Globus pallidus (tissue), 1 donor: ENCODE data around the gene MAST4.

Experiments
- DNase-seq: peaks from one replicate; pipeline ENCODE4 v3.0.0-alpha.2; 2015; ENCODE audit warnings: low spot score

The MAST4 gene

GRCh38 chr5:66603881-66604280 is 7.7 kb downstream of the MAST4 start:
- DNase-seq: no peak

DNA sequence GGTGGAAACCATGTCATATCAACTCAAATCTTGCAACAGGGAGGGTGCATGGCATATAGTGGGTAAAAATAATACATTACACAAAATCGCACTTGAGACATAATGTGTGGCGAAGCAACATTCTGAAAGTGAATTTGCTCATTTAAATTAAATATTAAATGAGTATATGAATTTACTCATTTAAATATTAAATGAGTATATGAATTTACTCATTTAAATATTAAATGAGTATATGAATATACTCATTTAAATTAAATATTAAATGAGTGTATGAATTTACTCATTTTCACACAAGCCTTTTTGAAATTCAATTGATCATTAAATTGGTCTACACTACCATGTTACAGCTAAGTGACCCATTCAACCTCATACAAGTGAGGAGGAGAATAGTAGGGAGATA is 10.5 kb downstream of the MAST4 start:
- DNase-seq: no peak

DNA sequence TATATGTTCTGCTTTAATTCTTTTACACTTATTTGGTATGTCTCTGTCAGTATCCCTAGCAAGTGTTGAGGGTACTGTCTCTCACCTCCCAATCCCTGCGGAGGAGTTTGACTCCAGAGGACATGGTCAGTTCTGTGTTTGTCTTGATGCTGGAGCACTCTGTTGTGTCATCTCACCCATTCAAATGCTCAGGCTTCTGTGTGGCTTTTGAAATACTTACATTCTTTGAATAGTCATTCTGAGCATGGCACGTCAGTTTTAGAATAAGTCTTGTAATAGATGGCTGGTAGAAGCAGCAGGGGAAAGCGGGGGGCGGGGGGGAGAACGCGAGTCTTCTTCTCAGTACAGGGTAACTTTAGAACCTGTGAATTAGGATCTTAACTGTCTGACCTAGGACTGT is 12.3 kb downstream of the MAST4 start:
- DNase-seq: no peak

- DNase-seq: no peak
Observed at GRCh38 chr5:66609615-66610014, 13.4 kb downstream of the MAST4 start.

- DNase-seq: no peak
Observed at GRCh38 chr5:66612226-66612625, 16.0 kb downstream of the MAST4 start.

DNA sequence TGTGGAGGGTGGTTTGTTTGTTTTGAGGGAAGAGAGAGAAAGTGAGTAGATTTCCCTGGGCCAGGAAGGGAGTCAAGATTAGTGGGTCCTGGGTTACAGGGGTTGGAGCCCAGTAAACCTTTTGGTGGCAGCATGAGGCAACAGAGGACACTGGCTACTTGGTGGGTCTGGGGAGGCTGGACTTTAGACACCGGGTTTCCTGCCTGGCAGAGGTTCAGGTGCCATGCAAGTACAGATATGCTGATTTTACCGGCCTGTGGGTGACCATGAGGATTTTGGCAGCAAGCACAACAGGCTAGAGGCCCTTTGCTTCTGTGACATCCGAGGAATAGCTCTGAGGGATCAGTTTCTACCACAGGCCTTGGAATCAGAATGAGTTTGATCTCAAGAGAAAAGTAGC is 18.9 kb downstream of the MAST4 start:
- DNase-seq: no peak

DNA sequence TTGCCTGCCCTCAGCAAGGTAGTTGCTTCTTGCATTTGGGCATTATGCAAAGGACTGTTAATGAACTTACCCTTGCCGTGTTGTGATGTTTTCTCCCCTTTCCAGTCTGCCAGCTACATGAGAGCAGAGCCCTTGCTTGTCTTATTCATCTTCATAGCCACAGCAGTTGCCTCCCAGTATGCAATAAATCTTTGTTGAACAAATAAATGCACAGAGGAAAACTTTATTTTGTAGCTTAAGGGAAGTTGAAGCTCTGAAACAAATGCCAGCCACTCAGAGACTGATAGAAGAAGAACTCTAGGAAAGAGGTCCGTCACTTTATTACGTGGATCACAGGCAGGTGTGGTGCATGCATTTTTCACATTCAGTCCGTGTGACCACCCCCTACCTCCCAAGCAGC is 19.7 kb downstream of the MAST4 start:
- no peak for DNase-seq

DNA sequence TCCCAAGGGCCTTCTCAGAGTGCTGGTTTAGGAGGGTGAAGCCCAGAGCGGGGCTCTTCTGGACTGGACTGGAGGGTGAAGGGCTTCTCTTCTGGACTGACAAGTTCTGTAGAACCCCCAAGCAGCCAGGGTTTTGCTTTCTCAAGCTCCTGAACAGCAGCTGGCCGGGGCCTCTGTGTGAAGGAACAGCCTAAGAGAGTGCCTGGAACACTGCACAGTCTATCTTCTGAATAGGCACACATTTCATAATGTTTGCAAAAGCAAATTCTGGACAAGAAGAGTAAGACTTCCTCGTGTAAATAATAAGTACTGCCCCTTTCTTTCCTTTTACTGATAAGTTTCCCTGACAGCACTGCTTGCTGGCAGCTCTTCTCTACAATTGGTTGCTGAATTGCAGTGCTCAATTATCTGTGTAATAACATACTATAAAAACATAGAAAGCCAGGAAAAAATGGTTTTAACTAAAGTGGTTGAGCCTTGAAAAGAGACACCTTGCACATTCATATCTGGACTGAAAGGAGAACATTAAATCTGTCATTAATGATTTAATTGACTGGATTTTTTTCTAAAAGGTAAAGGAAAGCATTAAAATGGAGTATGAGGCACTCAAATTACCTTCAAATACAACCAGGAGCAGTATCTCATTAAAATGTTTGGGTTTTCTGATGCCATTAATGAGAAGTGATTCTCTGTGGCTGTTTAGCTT is 20.5 kb downstream of the MAST4 start:
- no peak for DNase-seq

GRCh38 chr5:66617226-66617861 is 21.2 kb downstream of the MAST4 start:
- DNase-seq: no peak

- no peak for DNase-seq
Observed at GRCh38 chr5:66617991-66618768, 22.0 kb downstream of the MAST4 start.

GRCh38 chr5:66620711-66621110 is 24.5 kb downstream of the MAST4 start:
- DNase-seq: no peak

- DNase-seq: no peak
Observed at GRCh38 chr5:66621146-66621545, 25.0 kb downstream of the MAST4 start.

- no peak for DNase-seq
Observed at GRCh38 chr5:66621736-66622135, 25.5 kb downstream of the MAST4 start.

DNA sequence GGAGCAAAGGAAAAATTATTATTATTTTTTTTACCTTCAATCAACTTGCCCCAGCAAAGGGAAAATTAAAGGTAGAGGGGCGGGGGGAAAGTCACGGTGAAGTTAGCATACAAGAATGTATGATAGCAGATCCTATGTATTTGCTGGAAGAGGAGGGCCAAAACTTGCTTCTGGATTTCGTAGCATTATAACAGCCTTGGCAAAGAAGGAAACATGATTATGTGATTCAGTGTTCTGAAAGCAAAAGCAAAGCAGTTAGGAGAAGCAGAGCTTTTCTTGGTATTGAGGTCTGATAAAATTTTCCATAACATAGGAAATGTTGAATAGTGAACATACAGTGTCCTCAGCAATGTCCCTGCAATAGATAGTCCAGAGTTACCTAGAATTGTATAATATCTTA is 32.4 kb downstream of the MAST4 start:
- no peak for DNase-seq

GRCh38 chr5:66629446-66629845 is 33.3 kb downstream of the MAST4 start:
- no peak for DNase-seq

DNA sequence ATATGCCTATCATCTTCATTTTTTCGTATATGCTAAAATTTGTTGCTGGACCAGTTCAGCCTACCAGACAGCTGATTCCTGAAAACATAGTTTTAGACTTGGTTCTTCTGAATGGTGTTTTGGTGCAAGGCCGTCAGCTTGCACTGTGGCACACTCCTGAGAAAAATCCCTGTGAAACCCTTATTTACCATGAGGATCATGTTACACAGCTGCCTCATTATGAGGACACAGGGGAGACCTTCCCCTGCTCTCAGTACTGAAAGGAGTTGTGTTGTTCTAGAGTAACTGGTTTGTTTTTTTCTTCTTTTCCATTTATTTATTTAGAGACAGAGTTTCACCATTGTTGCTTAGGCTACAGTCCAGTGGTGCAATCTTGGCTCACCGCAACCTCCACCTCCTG is 37.6 kb downstream of the MAST4 start:
- DNase-seq: no peak

DNA sequence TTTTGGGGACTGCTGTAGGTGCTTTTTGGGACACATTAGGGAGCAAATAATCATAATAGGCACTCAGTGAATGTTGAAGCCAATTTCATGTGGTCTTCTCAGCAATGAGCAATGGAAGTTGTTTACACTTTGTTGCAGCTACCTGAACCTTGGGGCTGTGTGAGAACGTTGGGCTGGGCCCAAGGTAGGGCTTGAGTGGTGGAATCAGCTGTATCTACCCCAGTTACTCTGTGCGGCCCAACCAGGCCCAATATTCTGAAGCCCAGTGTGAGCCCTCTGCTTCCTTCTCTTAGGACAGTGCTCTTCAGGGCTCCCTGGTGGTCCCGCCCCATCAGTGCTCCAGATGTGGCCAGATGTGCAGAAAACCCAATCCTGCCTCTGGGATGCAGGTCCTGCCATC is 38.4 kb downstream of the MAST4 start:
- DNase-seq: no peak

DNA sequence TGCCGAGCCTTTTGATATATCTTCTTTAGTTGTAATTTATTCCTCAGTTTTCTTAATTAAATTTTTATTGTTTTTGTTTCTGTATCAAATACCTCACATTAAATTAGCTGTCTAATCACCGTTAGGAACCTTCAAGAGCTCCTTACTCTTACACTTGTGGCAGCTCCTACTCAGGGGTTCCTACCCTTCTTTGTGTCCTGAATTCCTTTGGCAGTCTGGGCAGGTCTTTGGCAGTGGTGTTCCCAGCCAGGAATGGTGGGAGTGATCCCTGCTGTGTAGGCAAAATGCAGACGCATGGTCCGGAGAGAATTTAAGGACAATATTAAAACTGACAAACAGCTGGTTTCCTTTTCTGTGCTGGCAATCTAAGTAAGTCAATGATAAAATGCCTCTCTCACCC is 41.8 kb downstream of the MAST4 start:
- no peak for DNase-seq

GRCh38 chr5:66639037-66639436 is 42.8 kb downstream of the MAST4 start:
- DNase-seq: no peak

GRCh38 chr5:66642538-66642937 is 46.3 kb downstream of the MAST4 start:
- no peak for DNase-seq

DNA sequence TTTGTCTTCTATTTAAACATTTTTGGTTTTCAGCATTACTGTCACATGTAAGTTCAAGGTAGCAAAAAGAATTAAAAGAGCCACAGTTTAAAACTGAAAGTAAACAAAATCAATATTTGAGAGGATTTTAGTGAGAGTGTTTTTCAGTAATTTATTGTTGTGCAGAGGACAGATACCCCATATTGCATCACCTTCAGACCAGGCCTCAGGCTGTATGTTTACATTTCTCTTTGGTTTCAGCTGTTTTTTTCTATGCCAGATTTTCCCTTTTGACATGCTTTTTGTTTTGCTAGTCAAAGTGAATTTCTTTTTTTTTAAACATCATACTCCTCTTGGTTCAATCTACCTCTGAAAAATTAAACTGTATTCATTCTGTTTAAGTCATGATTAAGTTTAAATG is 47.2 kb downstream of the MAST4 start:
- DNase-seq: no peak

DNA sequence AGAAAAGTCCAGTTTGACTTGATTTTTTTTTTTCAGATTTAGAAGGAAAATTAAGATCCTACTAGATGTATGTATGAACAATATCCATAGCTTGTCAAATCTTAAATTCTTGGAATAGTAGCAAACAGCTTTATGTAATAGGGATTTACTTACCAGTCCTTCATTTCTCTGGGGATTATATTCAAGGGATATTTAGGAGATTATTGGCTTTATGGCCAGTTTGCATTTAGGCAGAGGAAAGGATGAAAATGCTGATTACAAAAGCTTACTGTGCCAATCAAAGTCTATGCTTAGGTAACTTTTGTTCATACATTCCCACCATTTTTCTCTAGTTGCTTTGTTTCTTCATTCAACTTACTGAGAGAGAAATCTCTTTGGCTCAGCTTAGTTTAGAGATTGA is 47.9 kb downstream of the MAST4 start:
- no peak for DNase-seq

GRCh38 chr5:66645039-66645438 is 48.8 kb downstream of the MAST4 start:
- DNase-seq: no peak
